ENCODE results near the gene CEACAM18. TPM values are rescaled to one million over a fixed set of nuclear protein-coding genes. Genes with fewer than 3 reads are reported as not detected.

The CEACAM18 gene
- total and polyA plus RNA-seq, 12 donors: not detected

DNA sequence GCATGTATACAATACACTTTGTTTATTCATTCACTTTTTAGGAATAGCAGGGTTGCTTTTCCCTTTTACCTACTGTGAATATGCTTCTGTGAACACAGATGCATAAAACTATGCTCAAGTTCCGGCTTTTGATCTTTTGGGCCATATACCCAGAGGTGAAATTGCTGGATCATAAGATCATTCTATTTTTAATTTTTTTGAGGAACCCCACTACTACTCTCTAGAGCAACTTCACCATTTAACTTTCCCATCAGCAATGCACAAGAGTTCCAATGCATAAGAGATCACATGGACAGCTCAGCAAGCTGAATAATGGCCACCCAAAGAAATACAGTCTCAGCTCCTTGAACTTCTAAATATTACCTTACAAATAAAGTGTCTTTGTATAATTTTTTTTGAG, 43.9 kb upstream of the CEACAM18 start:
- TF ChIP-seq, protein P1, sequence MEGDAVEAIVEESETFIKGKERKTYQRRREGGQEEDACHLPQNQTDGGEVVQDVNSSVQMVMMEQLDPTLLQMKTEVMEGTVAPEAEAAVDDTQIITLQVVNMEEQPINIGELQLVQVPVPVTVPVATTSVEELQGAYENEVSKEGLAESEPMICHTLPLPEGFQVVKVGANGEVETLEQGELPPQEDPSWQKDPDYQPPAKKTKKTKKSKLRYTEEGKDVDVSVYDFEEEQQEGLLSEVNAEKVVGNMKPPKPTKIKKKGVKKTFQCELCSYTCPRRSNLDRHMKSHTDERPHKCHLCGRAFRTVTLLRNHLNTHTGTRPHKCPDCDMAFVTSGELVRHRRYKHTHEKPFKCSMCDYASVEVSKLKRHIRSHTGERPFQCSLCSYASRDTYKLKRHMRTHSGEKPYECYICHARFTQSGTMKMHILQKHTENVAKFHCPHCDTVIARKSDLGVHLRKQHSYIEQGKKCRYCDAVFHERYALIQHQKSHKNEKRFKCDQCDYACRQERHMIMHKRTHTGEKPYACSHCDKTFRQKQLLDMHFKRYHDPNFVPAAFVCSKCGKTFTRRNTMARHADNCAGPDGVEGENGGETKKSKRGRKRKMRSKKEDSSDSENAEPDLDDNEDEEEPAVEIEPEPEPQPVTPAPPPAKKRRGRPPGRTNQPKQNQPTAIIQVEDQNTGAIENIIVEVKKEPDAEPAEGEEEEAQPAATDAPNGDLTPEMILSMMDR (IDR thresholded peaks at IDR 0.05): no peak
- Histone ChIP-seq H3K9me3 (no peaks in the 10 kb centered on the region), H3K4me3 (no peak overlapping the region), H3K27ac (no peak overlapping the region), H3K27me3 (peaks cover 0 to 55% (median 36%) of the 10 kb centered on the region in 7 donors), H3K4me1 (peaks cover 0 to 34% (median 0%) of the 10 kb centered on the region in 9 donors), H3K36me3 (no peaks in the 10 kb centered on the region)
- intact Hi-C loops (cut with DNase I): no loop called here
- ATAC-seq (no peak), DNase-seq (no peak)
- WGBS, 2 donors: 65 to 75% methylated on average over 1 of the region's 1 CpG

DNA sequence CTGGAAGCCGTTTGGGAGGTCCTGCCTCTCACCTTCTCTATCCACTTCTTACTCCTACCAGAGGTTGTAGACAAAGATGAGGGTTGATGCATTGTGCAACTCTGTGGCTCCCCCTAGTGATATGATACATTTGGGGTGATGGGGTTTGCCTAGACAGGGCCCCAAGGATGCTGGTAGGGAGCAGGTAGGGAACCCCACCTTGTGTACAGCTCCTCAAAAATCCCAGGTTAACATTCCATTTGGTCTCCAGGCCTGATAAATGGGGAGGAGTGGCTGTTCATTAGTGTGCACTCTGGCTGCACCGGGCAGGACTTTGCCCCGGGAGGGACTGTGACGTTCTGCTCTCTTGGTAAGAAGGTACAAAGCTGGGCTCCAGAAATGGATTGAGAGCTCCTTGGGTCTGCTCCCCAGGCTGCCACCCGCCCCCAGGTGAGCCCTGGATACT, 39.3 kb upstream of the CEACAM18 start:
- H3K4me1 ChIP-seq: peaks cover 0 to 32% (median 0%) of the 10 kb centered on the region in 9 donors
- H3K9me3 ChIP-seq: no peaks in the 10 kb centered on the region
- peaks cover 0 to 84% (median 56%) of the 10 kb centered on the region in 7 donors for H3K27me3 ChIP-seq
- no peak overlapping the region for H3K27ac ChIP-seq
- TF ChIP-seq, protein P1 (IDR thresholded peaks at IDR 0.05): peak in 8 of 9 donors; percentile 10 to 50 (median 30)
- intact Hi-C loops (cut with DNase I): loop anchor here in 5 of 10 donors (2.0 to 5.0 kb wide), 3 partner anchors 98 to 102 kb away; no protein-coding TSS in a partner anchor
- 56 to 63% methylated on average over 5 of the region's 5 CpGs for WGBS, 2 donors
- no peak overlapping the region for H3K4me3 ChIP-seq
- ATAC-seq: no peak
- DNase-seq: no peak
- H3K36me3 ChIP-seq: no peaks in the 10 kb centered on the region

DNA sequence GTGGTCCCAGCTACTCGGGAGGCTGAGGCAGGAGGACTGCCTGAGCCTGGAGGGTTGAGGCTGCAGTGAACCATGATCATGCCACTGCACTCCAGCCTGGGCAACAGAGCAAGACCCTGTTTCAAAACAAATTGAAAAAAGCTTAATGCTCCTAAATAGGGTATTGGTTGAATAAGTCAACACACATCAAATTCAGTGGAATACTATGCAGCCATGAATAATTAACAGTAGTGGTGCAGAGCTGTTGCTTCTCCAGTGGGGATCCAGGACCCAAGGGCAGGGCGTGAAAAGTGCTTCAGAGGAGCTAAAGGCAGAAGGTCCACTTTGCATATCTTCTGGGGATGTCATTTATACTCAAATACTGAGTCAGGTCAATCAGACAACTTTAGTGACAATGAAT, 38.3 kb upstream of the CEACAM18 start:
- intact Hi-C loops (cut with DNase I): loop anchor here in 1 of 10 donors (2.0 kb wide), 1 partner anchor 101 kb away; no protein-coding TSS in a partner anchor
- Histone ChIP-seq H3K9me3 (no peaks in the 10 kb centered on the region), H3K36me3 (no peaks in the 10 kb centered on the region), H3K4me3 (no peak overlapping the region), H3K27ac (no peak overlapping the region), H3K27me3 (peaks cover 0 to 80% (median 48%) of the 10 kb centered on the region in 7 donors), H3K4me1 (peaks cover 0 to 29% (median 0%) of the 10 kb centered on the region in 9 donors)
- DNase-seq (no peak), ATAC-seq (no peak)
- TF ChIP-seq, protein P1 (IDR thresholded peaks at IDR 0.05): no peak
- 55 to 62% methylated on average over 2 of the region's 2 CpGs for WGBS, 2 donors

DNA sequence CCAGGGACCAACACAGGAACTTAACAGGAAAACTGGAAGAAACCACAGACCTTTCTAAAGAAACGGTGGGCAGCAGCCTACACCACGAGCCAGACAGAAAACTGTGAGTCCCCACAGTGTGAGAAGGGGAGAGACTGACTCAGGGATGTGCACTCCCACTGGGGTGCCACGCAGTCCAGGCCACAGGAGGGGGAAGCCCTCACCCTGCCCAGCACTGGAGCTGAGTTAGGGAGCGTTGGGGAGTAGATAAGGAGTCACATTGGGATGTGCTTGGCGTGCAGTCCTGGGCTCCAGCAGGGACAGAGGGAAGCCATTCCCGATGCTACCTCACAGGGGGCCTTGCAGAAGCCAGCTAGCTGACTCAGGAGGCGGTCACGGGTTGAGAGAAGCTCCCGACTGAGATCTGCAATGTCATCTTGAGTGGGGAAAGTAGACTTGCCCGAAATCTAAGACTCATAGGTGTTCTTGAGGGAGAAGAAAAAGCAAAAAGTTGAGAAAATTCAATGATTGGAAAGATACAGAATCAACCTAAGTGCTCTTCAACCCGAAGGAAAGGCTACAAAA, 37.4 kb upstream of the CEACAM18 start:
- peaks cover 0 to 71% (median 42%) of the 10 kb centered on the region in 7 donors for H3K27me3 ChIP-seq
- TF ChIP-seq, protein P1 (IDR thresholded peaks at IDR 0.05): no peak
- peak overlapping the region in 1 of 10 donors; percentile 59 for H3K27ac ChIP-seq
- WGBS, 2 donors: 40 to 43% methylated on average over 11 of the region's 11 CpGs
- no peaks in the 10 kb centered on the region for H3K36me3 ChIP-seq
- no peaks in the 10 kb centered on the region for H3K9me3 ChIP-seq
- intact Hi-C loops (cut with DNase I): loop anchor here in 1 of 10 donors (2.0 kb wide), 1 partner anchor 102 kb away; no protein-coding TSS in a partner anchor
- peaks cover 0 to 29% (median 0%) of the 10 kb centered on the region in 9 donors for H3K4me1 ChIP-seq
- DNase-seq (no peak), ATAC-seq (no peak)
- H3K4me3 ChIP-seq: peak overlapping the region in 1 of 10 donors; percentile 10
